ENCODE results near the gene BACE2.

DNA sequence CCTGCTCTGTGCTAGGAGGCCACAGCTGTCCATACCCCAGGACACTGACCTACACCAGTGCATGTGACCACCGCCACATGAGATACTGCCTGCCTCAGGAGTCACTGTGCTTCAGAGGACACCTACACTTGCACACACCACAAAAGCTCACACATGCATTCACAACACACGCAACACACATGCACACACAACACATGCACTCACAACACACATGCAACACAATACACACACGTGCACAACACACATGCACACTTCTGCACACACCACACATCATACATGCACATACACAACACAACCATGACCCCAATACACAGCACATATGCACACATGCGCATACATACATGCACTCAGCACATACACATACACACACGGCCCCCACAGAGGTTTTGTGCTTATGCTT is 28.7 kb upstream of the BACE2 start:
- TF ChIP-seq, protein P1, sequence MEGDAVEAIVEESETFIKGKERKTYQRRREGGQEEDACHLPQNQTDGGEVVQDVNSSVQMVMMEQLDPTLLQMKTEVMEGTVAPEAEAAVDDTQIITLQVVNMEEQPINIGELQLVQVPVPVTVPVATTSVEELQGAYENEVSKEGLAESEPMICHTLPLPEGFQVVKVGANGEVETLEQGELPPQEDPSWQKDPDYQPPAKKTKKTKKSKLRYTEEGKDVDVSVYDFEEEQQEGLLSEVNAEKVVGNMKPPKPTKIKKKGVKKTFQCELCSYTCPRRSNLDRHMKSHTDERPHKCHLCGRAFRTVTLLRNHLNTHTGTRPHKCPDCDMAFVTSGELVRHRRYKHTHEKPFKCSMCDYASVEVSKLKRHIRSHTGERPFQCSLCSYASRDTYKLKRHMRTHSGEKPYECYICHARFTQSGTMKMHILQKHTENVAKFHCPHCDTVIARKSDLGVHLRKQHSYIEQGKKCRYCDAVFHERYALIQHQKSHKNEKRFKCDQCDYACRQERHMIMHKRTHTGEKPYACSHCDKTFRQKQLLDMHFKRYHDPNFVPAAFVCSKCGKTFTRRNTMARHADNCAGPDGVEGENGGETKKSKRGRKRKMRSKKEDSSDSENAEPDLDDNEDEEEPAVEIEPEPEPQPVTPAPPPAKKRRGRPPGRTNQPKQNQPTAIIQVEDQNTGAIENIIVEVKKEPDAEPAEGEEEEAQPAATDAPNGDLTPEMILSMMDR (conservative IDR thresholded peaks at IDR 0.05; ENCODE audit: low read length): no peak
- no peak for TF ChIP-seq EZH2phosphoT487 (IDR thresholded peaks at IDR 0.05; ENCODE audit: borderline replicate concordance, low read depth, low read length)

Data from OCI-LY7 (cell line).